Stimulated activated CD4-positive, alpha-beta T cell treated with anti-CD3 and anti-CD28 coated beads, Interleukin-12 subunit alpha, Interleukin-12 subunit beta, amount 100 ng/mL, for 4 hours (primary cell): ENCODE results near the gene MTTP.

ENCODE experiments used
- DNase-seq: peaks from one replicate; pipeline ENCODE4 v3.0.0-alpha.2; 2020

Gene MTTP

GRCh38 chr4:99670409-99671073 is 95.9 kb downstream of the MTTP start:
- DNase-seq: no peak
